HG02798 (cell line): Measurements from ENCODE around the gene PROB1.
A peak's percentile ranks its signal among the peaks of the same experiment; 100 is the strongest.
"Not testable (repeated sequence)": the region's sequence is repeated elsewhere in the genome, so short reads cannot be mapped to it uniquely, and the experiment has no call there.

ENCODE experiments used
- ATAC-seq: cut with Tn5 transposase; IDR thresholded peaks from one replicate; pipeline ENCODE4 v1.9.1; 2021; ENCODE audit warnings: mild to moderate bottlenecking; ENCODE audit not compliant: unreplicated experiment, poor library complexity

Gene PROB1

DNA sequence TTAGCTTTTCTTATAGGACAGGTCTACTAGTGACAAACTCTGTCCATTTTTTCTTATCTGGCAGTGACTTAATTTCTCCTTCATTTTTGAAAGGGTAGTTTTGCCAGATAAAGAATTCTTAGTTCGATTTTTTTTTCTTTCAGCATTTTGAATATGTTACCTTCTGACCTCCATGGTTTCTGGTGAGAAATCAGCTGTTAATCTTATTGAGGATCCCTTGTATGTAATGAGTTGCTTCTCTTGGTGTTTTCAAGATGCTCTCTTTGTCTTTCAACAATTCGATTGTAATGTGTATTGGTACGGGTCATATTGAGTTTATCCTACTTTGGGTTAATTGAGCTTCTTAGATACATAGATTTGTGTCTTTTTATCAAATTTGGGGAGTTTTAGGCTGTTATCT, 40.7 kb downstream of the PROB1 start:
- ATAC-seq = no peak

DNA sequence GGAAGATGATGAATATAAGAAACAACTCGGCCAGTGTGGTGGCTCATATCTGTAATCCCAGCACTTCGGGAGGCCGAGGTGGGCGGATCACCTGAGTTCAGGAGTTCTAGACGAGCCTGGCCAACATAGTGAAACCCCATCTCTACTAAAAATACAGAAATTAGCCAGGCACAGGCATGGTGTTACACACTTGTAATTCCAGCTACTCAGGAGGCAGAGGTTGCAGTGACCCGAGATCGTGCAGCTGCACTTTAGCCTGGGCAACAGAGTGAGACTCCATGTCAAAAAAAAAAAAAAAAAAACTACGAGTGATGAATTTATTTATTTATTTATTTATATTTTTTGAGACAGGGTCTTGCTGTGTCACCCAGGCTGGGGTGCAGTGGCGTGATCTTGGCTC, 47.0 kb downstream of the PROB1 start:
- not testable (repeated sequence) for ATAC-seq

- not testable (repeated sequence) for ATAC-seq
Measured at GRCh38 chr5:139345442-139345841, 49.5 kb downstream of the PROB1 start.

GRCh38 chr5:139344177-139344576, 50.7 kb downstream of the PROB1 start:
- ATAC-seq = no peak

- no peak for ATAC-seq
Measured at GRCh38 chr5:139343476-139343875, 51.4 kb downstream of the PROB1 start.

- peak; percentile 62 for ATAC-seq
Measured at GRCh38 chr5:139342423-139342723, 52.5 kb downstream of the PROB1 start.

- peak; percentile 94 for ATAC-seq
Measured at GRCh38 chr5:139341689-139342422, 53.0 kb downstream of the PROB1 start, which contains the start of gene PAIP2. Gene PAIP2 (plus strand): TSS chr5:139341854. CDS start chr5:139363785, 21,931 bp downstream.

DNA sequence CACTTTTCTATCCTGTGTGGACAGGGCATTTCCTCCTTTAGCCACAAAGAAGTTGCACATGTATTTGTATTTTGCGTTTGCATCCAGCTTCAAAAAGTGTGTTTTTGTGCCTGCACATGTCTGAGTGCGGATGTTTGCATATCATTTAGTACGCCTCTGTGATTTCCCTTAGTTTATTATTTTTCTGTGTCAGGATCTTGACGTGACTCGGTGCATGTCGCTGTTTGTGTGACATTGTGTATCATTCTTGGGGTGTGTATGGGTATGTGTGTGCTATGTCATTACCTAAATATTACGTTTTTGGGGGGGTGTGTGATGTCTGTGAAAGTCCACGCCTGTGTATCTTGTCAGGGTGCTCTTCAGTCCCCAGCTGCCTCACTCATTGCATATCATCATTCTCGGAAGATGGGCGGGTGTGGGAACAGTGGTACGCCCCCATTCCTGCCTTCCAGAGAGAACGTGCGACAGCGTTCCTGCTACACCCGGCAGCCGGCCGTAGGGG, 53.7 kb downstream of the PROB1 start:
- ATAC-seq = no peak
